GM19240 (cell line): Measurements from ENCODE around the gene NDUFB6.
"Not testable (repeated sequence)": the region's sequence is repeated elsewhere in the genome, so short reads cannot be mapped to it uniquely, and the experiment has no call there.

ENCODE experiments used
- DNase-seq: peaks from one replicate; pipeline ENCODE4 v3.0.0; 2011; ENCODE audit warnings: low spot score; ENCODE audit not compliant: insufficient read length

The NDUFB6 gene

GRCh38 chr9:32524892-32525708 is 47.9 kb downstream of the NDUFB6 start:
- no peak for DNase-seq

- DNase-seq, result not testable (repeated sequence)
Measured at GRCh38 chr9:32524558-32524891, 48.4 kb downstream of the NDUFB6 start.

GRCh38 chr9:32523910-32524309 is 49.0 kb downstream of the NDUFB6 start:
- no peak for DNase-seq

DNA sequence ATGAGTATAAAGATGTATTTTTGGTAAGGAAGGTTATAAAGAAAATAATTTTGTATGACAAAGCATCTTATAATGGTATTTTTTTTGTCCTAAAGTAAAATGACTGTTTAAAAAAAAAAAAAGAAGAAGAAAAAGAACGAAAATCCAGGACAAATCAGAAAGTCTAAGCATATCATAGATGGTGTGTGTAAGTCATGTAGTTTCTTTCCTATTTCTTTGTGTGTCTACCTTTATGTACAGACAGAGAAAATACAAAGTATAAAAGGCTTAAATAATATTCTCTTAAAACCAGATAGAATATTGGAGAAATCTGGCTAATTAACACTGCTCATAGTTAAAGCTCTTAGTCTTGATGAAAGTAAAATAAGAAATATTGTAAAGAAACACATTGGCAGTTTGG is 54.7 kb downstream of the NDUFB6 start:
- no peak for DNase-seq

DNA sequence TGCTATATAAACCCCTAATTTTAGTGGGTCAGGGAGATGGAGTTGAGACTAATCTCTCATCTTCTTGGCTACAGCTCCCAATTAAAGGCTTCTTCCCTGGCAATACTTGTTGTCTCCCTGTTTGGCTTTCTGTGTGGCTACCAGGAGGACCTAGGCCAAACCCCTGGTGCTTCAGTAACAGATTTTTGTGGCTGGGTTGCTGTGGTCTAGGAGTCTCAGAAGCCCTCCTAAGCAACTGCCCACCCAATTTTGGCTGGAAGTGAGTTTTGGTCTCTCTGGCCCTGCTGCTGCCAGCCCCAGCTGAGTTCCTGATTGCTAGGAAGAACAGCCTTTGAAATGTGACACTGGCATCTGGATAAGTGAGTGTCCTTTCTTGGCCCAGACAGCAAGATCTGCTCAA is 56.7 kb downstream of the NDUFB6 start:
- DNase-seq, result no peak

DNA sequence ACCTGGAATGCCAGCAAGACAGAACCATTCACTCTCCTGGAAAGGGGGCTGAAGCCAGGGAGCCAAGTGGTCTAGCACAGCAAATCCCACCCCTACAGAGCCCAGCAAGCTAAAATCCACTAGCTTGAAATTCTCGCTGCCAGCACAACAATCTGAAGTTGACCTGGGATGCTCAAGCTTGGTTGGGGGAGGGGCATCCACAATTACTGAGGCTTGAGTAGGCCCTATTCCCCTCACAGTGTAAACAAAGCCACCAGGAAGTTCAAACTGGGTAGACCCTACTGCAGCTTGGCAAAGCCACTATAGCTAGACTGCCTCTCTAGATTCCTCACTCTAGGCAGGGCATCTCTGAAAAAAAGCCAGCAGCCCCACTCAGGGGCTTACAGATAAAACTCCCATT is 64.2 kb downstream of the NDUFB6 start:
- no peak for DNase-seq

DNA sequence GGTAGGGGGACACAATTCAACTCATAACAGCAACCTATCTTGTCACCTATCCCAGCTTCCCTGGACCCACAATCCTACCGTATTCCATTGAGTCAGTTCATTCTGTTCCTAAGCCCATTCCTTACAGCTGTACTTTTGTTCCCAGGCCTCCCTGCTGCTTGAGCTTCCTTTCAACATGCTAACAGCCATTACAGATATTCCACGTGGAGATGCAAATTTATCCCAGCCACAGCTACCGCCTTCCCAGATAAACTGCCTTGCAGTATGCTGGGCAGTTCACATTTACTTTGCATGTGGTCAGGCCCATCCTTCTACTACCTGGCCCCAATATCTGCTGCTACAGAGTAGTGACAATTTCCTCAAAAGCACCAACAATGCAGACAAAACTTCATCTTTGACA is 70.0 kb downstream of the NDUFB6 start:
- DNase-seq, result no peak
